Keratinocyte (primary cell): ENCODE measurements around the gene NID2. TPM values are rescaled to one million over a fixed set of nuclear protein-coding genes. Genes with fewer than 3 reads are reported as not detected.

ENCODE experiments used
- DNase-seq: peaks from one replicate; pipeline ENCODE4 v3.0.0-alpha.2; 2011; ENCODE audit warnings: low read depth, missing footprints, low spot score
- FAIRE-seq: peaks from 2 replicates; lab custom pipeline; 2011; peaks lifted over from hg19 to GRCh38; lab: Jason Lieb, UNC
- H2AFZ ChIP-seq: 2 replicates; pipeline ENCODE4 v1.6.0; 2012; ENCODE audit warnings: low read length, control low read depth, inconsistent platforms; ENCODE audit not compliant: control insufficient read depth
- H3K27ac ChIP-seq: 2 replicates; pipeline ENCODE4 v1.5.1; 2011; ENCODE audit warnings: low read length; ENCODE audit not compliant: control insufficient read depth, insufficient read depth
- H3K27me3 ChIP-seq: 3 replicates; pipeline ENCODE4 v1.6.0; 2011; ENCODE audit warnings: low read length; ENCODE audit not compliant: control insufficient read depth, insufficient read depth; ENCODE audit errors: extremely low read depth
- H3K36me3 ChIP-seq, 2 experiments: 2 replicates in 1 of 2; 3 replicates in 1 of 2; pipeline ENCODE4 v1.5.1; 2011; ENCODE audit warnings: low read length in 2 of 2, mild to moderate bottlenecking in 1 of 2; ENCODE audit not compliant: control insufficient read depth in 2 of 2, insufficient read depth in 2 of 2; ENCODE audit errors: extremely low read depth in 1 of 2
- H3K4me1 ChIP-seq: 3 replicates; pipeline ENCODE4 v1.5.1; 2011; ENCODE audit warnings: low read length; ENCODE audit not compliant: control insufficient read depth, insufficient read depth; ENCODE audit errors: extremely low read depth
- H3K4me2 ChIP-seq: 3 replicates; pipeline ENCODE4 v1.6.0; 2011; ENCODE audit warnings: low read depth, low read length; ENCODE audit not compliant: control insufficient read depth, insufficient read depth; ENCODE audit errors: extremely low read depth
- H3K4me3 ChIP-seq, 3 experiments: fragments of 200-600 bp in 1 of 3; sonication (generic) in 1 of 3; 2 replicates in 2 of 3; 3 replicates in 1 of 3; pipeline ENCODE4 v1.5.1; 2011 to 2016; ENCODE audit warnings: low read length in 3 of 3, mild to moderate bottlenecking in 3 of 3, control low read depth in 2 of 3, inconsistent platforms in 1 of 3, low read depth in 1 of 3, mixed read lengths in 1 of 3, mixed run types in 1 of 3, moderate library complexity in 1 of 3; ENCODE audit not compliant: control insufficient read depth in 2 of 3, insufficient read depth in 2 of 3; ENCODE audit errors: extremely low read depth in 1 of 3
- H3K79me2 ChIP-seq: 2 replicates; pipeline ENCODE4 v1.6.0; 2012; ENCODE audit warnings: low read length; ENCODE audit not compliant: control insufficient read depth, insufficient read depth
- H3K9ac ChIP-seq: 3 replicates; pipeline ENCODE4 v1.6.0; 2011; ENCODE audit warnings: low read length; ENCODE audit not compliant: control insufficient read depth, insufficient read depth; ENCODE audit errors: extremely low read depth
- H3K9me1 ChIP-seq: 3 replicates; pipeline ENCODE4 v1.6.0; 2011; ENCODE audit warnings: low read length; ENCODE audit not compliant: control insufficient read depth, insufficient read depth; ENCODE audit errors: extremely low read depth
- H3K9me3 ChIP-seq: 2 replicates; pipeline ENCODE4 v1.5.1; 2012; ENCODE audit warnings: low read depth, low read length; ENCODE audit not compliant: control insufficient read depth
- H4K20me1 ChIP-seq: 3 replicates; pipeline ENCODE4 v1.6.0; 2011; ENCODE audit warnings: low read length; ENCODE audit not compliant: control insufficient read depth, insufficient read depth; ENCODE audit errors: extremely low read depth
- EZH2 ChIP-seq: IDR thresholded peaks from one replicate; pipeline ENCODE4 v1.6.1; 2012; ENCODE audit warnings: inconsistent platforms, mild to moderate bottlenecking, low read length, moderate library complexity
- dilution Hi-C: fragments of 300-500 bp; cut with MboI; formaldehyde crosslinking; loops from one replicate; pipeline ENCODE4 v1.7.0; 2020; ENCODE audit warnings: low sequenced_read_pairs; ENCODE audit not compliant: extremely low pct_ligation_motif_present
- polyA plus RNA-seq, 5 experiments: library from polyadenylated mRNA; depleted of rRNA in 3 of 5; stranded (reverse) in 3 of 5; stranded (forward) in 1 of 5; unstranded in 1 of 5; fragments of >200 nt; gene quantifications; 1 replicate in 1 of 5; 2 replicates in 3 of 5; 3 replicates in 1 of 5; pipeline versions ENCODE4 v1.2.1 to v1.2.3, GENCODE V29; 2011 to 2012; ENCODE audit warnings: missing spikeins in 2 of 5, low read depth in 1 of 5, low replicate concordance in 1 of 5
- TF ChIP-seq, protein P1 (sequence below), 3 experiments: IDR thresholded peaks in 1 of 3; conservative IDR thresholded peaks in 1 of 3; optimal IDR thresholded peaks in 1 of 3; 2 replicates in 2 of 3; 3 replicates in 1 of 3; pipeline versions ENCODE3 to v1.5.1; 2011; ENCODE audit warnings: low read length in 3 of 3, mild to moderate bottlenecking in 3 of 3, moderate library complexity in 2 of 3, control low read depth in 1 of 3, inconsistent platforms in 1 of 3; ENCODE audit not compliant: insufficient read depth in 2 of 3; ENCODE audit errors: extremely low read depth in 1 of 3

Gene NID2
- polyA plus RNA-seq, 1 donor (not counting 4 experiments of a cell fraction or from before 2014, with no cell fraction given), result 1.7 TPM

DNA sequence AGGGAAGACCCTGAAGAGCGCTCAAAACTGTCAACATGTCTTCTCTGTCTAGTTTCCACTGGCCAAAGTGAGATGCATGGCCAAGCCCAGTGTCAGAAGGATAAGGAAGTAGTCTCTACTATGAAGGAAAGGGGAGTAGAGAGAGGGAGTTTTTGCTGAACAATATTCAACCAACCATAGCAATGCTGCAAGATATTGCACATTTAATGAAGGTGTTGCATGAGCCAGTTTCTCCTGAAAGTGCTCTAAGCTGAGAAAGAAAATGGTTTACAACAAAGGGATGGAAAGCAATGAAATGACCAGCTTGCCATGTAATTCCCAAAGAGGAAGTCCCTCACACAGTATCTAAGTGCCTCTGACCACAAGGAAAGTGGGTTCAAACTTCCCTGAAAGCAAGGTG, 40.0 kb upstream of the NID2 start:
- Histone ChIP-seq H2AFZ (no peak overlapping the region), H3K27ac (no peak overlapping the region), H3K79me2 (no peaks in the 10 kb centered on the region), H3K9ac (no peak overlapping the region), H3K4me3 (no peak overlapping the region), H3K4me2 (no peak overlapping the region), H3K27me3 (no peaks in the 10 kb centered on the region), H3K9me3 (no peaks in the 10 kb centered on the region), H4K20me1 (no peaks in the 10 kb centered on the region), H3K36me3 (no peaks in the 10 kb centered on the region), H3K4me1 (peaks cover 13% of the 10 kb centered on the region), H3K9me1 (no peaks in the 10 kb centered on the region)
- dilution Hi-C loops, result no loop called here
- no peak for FAIRE-seq
- TF ChIP-seq, protein P1, sequence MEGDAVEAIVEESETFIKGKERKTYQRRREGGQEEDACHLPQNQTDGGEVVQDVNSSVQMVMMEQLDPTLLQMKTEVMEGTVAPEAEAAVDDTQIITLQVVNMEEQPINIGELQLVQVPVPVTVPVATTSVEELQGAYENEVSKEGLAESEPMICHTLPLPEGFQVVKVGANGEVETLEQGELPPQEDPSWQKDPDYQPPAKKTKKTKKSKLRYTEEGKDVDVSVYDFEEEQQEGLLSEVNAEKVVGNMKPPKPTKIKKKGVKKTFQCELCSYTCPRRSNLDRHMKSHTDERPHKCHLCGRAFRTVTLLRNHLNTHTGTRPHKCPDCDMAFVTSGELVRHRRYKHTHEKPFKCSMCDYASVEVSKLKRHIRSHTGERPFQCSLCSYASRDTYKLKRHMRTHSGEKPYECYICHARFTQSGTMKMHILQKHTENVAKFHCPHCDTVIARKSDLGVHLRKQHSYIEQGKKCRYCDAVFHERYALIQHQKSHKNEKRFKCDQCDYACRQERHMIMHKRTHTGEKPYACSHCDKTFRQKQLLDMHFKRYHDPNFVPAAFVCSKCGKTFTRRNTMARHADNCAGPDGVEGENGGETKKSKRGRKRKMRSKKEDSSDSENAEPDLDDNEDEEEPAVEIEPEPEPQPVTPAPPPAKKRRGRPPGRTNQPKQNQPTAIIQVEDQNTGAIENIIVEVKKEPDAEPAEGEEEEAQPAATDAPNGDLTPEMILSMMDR (optimal IDR thresholded peaks at IDR 0.05 in 1 of 3, IDR thresholded peaks at IDR 0.05 in 1 of 3, conservative IDR thresholded peaks at IDR 0.05 in 1 of 3; ENCODE audit: extremely low read depth in 1 of 3, insufficient read depth in 2 of 3, low read length in 3 of 3), result no peak
- no peak for TF ChIP-seq EZH2
- no peak for DNase-seq

DNA sequence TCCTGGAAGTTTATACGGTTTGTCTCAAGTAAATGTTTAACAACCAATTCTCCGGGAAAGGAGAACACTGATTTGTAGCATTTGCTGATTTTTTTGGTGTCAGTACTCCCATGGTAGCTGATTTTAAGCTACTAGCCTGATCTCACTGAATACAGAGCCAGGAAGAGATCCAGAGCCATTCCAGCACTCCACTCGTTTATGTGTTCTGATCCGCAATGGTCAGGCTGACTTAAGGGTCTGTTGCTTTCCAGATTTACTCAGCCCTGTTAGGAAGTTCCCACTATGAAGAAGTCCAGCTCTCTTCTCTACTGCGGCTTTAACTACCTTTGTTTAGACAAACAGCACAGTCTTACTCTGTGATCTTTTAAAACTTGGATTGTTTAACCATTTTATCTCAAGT, 38.0 kb upstream of the NID2 start:
- no peak for DNase-seq
- H3K27ac ChIP-seq, result no peak overlapping the region
- H3K9me3 ChIP-seq, result no peaks in the 10 kb centered on the region
- no peak for FAIRE-seq
- no peak overlapping the region for H3K4me3 ChIP-seq
- no peaks in the 10 kb centered on the region for H3K9me1 ChIP-seq
- no peaks in the 10 kb centered on the region for H4K20me1 ChIP-seq
- peaks cover 4% of the 10 kb centered on the region for H3K4me1 ChIP-seq
- H3K4me2 ChIP-seq, result no peak overlapping the region
- no peak for TF ChIP-seq EZH2
- TF ChIP-seq, protein P1 (optimal IDR thresholded peaks at IDR 0.05 in 1 of 3, IDR thresholded peaks at IDR 0.05 in 1 of 3, conservative IDR thresholded peaks at IDR 0.05 in 1 of 3; ENCODE audit: extremely low read depth in 1 of 3, insufficient read depth in 2 of 3, low read length in 3 of 3), result no peak
- H2AFZ ChIP-seq, result no peak overlapping the region
- H3K9ac ChIP-seq, result no peak overlapping the region
- H3K79me2 ChIP-seq, result no peaks in the 10 kb centered on the region
- dilution Hi-C loops, result no loop called here
- no peaks in the 10 kb centered on the region for H3K36me3 ChIP-seq
- no peaks in the 10 kb centered on the region for H3K27me3 ChIP-seq
